Astrocyte (in vitro differentiated cells and primary cell): Measurements from ENCODE around the gene PRKAG2. TPM values are rescaled to one million over a fixed set of nuclear protein-coding genes. Genes with fewer than 3 reads are reported as not detected.

Experiments
- DNase-seq: peaks from one replicate; pipeline ENCODE4 v3.0.0-alpha.2; 2010; ENCODE audit warnings: low read depth
- FAIRE-seq: peaks from 2 replicates; lab custom pipeline; 2011; peaks lifted over from hg19 to GRCh38; lab: Jason Lieb, UNC
- H2AFZ ChIP-seq: 2 replicates; pipeline ENCODE4 v1.6.0; 2012; ENCODE audit warnings: low read depth, low read length, inconsistent platforms
- H3K27ac ChIP-seq: 2 replicates; pipeline ENCODE4 v1.5.1; 2011; ENCODE audit warnings: low read depth, low read length, inconsistent platforms
- H3K27me3 ChIP-seq: 2 replicates; pipeline ENCODE4 v1.6.0; 2011; ENCODE audit warnings: low read length, inconsistent platforms; ENCODE audit not compliant: insufficient read depth
- H3K36me3 ChIP-seq: 2 replicates; pipeline ENCODE4 v1.5.1; 2011; ENCODE audit warnings: low read length, inconsistent platforms; ENCODE audit not compliant: insufficient read depth
- H3K4me1 ChIP-seq: 2 replicates; pipeline ENCODE4 v1.5.1; 2011; ENCODE audit warnings: low read length, inconsistent platforms; ENCODE audit not compliant: insufficient read depth
- H3K4me2 ChIP-seq: 2 replicates; pipeline ENCODE4 v1.6.0; 2012; ENCODE audit warnings: low read length, inconsistent platforms
- H3K4me3 ChIP-seq: 2 replicates; pipeline ENCODE4 v1.5.1; 2011; ENCODE audit warnings: low read depth, mild to moderate bottlenecking, low read length, inconsistent platforms; ENCODE audit not compliant: insufficient read depth
- H3K79me2 ChIP-seq: 2 replicates; pipeline ENCODE4 v1.6.0; 2012; ENCODE audit warnings: mild to moderate bottlenecking, low read length, inconsistent platforms; ENCODE audit not compliant: insufficient read depth
- H3K9ac ChIP-seq: 2 replicates; pipeline ENCODE4 v1.6.0; 2012; ENCODE audit warnings: mild to moderate bottlenecking, low read length, inconsistent platforms
- H3K9me3 ChIP-seq: 2 replicates; pipeline ENCODE4 v1.5.1; 2012; ENCODE audit warnings: low read depth, mild to moderate bottlenecking, low read length, inconsistent platforms; ENCODE audit not compliant: insufficient read depth
- H4K20me1 ChIP-seq: 2 replicates; pipeline ENCODE4 v1.6.0; 2012; ENCODE audit warnings: low read length, inconsistent platforms; ENCODE audit not compliant: insufficient read depth
- H3K27ac Mint-ChIP-seq: one replicate; pipeline ENCODE4 v1.8.0; 2021; ENCODE audit warnings: mild to moderate bottlenecking, mixed read lengths; ENCODE audit not compliant: unreplicated experiment
- H3K27me3 Mint-ChIP-seq: one replicate; pipeline ENCODE4 v1.8.0; 2021; ENCODE audit warnings: low read depth, mixed read lengths; ENCODE audit not compliant: unreplicated experiment
- H3K36me3 Mint-ChIP-seq: one replicate; pipeline ENCODE4 v1.8.0; 2021; ENCODE audit warnings: low read depth, mixed read lengths; ENCODE audit not compliant: unreplicated experiment
- H3K4me1 Mint-ChIP-seq: one replicate; pipeline ENCODE4 v1.8.0; 2021; ENCODE audit warnings: low read depth, mixed read lengths; ENCODE audit not compliant: unreplicated experiment
- H3K4me3 Mint-ChIP-seq: one replicate; pipeline ENCODE4 v1.8.0; 2021; ENCODE audit warnings: mild to moderate bottlenecking, moderate library complexity, mixed read lengths; ENCODE audit not compliant: unreplicated experiment
- H3K9me3 Mint-ChIP-seq: one replicate; pipeline ENCODE4 v1.8.0; 2021; ENCODE audit warnings: mild to moderate bottlenecking, mixed read lengths; ENCODE audit not compliant: unreplicated experiment
- CTCF ChIP-seq: IDR thresholded peaks from 2 replicates; pipeline ENCODE4 v1.5.1; 2011; ENCODE audit warnings: low read depth, mild to moderate bottlenecking, inconsistent platforms, low read length, moderate library complexity; ENCODE audit not compliant: insufficient read depth
- EZH2 ChIP-seq: IDR thresholded peaks from 2 replicates; pipeline ENCODE4 v1.6.1; 2012; ENCODE audit warnings: mild to moderate bottlenecking, low read length, inconsistent platforms; ENCODE audit not compliant: insufficient read depth
- total RNA-seq: library from RNA; stranded (reverse); gene quantifications from 2 replicates; pipeline ENCODE4 v1.2.1, GENCODE V29; 2021

The PRKAG2 gene
- total RNA-seq, 1 donor from 2014 or later = 40.7 TPM

- DNase-seq (no peak), FAIRE-seq (no peak)
- no peaks in the 10 kb centered on the region for H3K4me1 ChIP-seq
- H3K36me3 Mint-ChIP-seq = no peaks in the 10 kb centered on the region
- no peaks in the 10 kb centered on the region for H3K36me3 ChIP-seq
- no peaks in the 10 kb centered on the region for H4K20me1 ChIP-seq
- no peak overlapping the region for H3K9ac ChIP-seq
- TF ChIP-seq EZH2 (no peak), CTCF (no peak)
- no peak overlapping the region for H3K4me3 ChIP-seq
- peaks cover 48% of the 10 kb centered on the region for H3K27me3 Mint-ChIP-seq
- H3K4me3 Mint-ChIP-seq = no peak overlapping the region
- no peaks in the 10 kb centered on the region for H3K79me2 ChIP-seq
- H3K9me3 Mint-ChIP-seq = no peaks in the 10 kb centered on the region
- H3K27ac Mint-ChIP-seq = no peak overlapping the region
- H3K4me2 ChIP-seq = no peak overlapping the region
- no peaks in the 10 kb centered on the region for H3K9me3 ChIP-seq
- no peak overlapping the region for H2AFZ ChIP-seq
- H3K27me3 ChIP-seq = peaks cover 13% of the 10 kb centered on the region
- no peak overlapping the region for H3K27ac ChIP-seq
- H3K4me1 Mint-ChIP-seq = peaks cover 1% of the 10 kb centered on the region
Measured at GRCh38 chr7:151802469-151802846, 74.5 kb downstream of the PRKAG2 start.

GRCh38 chr7:151801782-151802468, 75.0 kb downstream of the PRKAG2 start:
- no peak overlapping the region for H3K4me3 ChIP-seq
- DNase-seq (no peak), FAIRE-seq (no peak)
- H3K9me3 ChIP-seq = no peaks in the 10 kb centered on the region
- H3K9me3 Mint-ChIP-seq = no peaks in the 10 kb centered on the region
- H3K4me1 ChIP-seq = no peaks in the 10 kb centered on the region
- peaks cover 1% of the 10 kb centered on the region for H3K4me1 Mint-ChIP-seq
- H3K36me3 ChIP-seq = no peaks in the 10 kb centered on the region
- H3K27me3 ChIP-seq = peaks cover 13% of the 10 kb centered on the region
- TF ChIP-seq CTCF (no peak), EZH2 (no peak)
- no peaks in the 10 kb centered on the region for H4K20me1 ChIP-seq
- no peak overlapping the region for H2AFZ ChIP-seq
- no peak overlapping the region for H3K9ac ChIP-seq
- H3K27ac ChIP-seq = no peak overlapping the region
- peaks cover 43% of the 10 kb centered on the region for H3K27me3 Mint-ChIP-seq
- no peak overlapping the region for H3K4me3 Mint-ChIP-seq
- no peaks in the 10 kb centered on the region for H3K36me3 Mint-ChIP-seq
- no peaks in the 10 kb centered on the region for H3K79me2 ChIP-seq
- H3K27ac Mint-ChIP-seq = no peak overlapping the region
- H3K4me2 ChIP-seq = no peak overlapping the region

- H3K36me3 ChIP-seq = no peaks in the 10 kb centered on the region
- Mint-ChIP-seq H3K4me1 (peaks cover 1% of the 10 kb centered on the region), H3K27ac (no peak overlapping the region), H3K36me3 (no peaks in the 10 kb centered on the region), H3K27me3 (peaks cover 40% of the 10 kb centered on the region), H3K9me3 (no peaks in the 10 kb centered on the region), H3K4me3 (no peak overlapping the region)
- H3K4me1 ChIP-seq = peaks cover 4% of the 10 kb centered on the region
- no peaks in the 10 kb centered on the region for H4K20me1 ChIP-seq
- no peak overlapping the region for H3K9ac ChIP-seq
- H3K4me3 ChIP-seq = no peak overlapping the region
- no peaks in the 10 kb centered on the region for H3K9me3 ChIP-seq
- no peaks in the 10 kb centered on the region for H3K79me2 ChIP-seq
- no peak overlapping the region for H2AFZ ChIP-seq
- DNase-seq (no peak), FAIRE-seq (no peak)
- no peak overlapping the region for H3K27ac ChIP-seq
- peaks cover 13% of the 10 kb centered on the region for H3K27me3 ChIP-seq
- TF ChIP-seq EZH2 (no peak), CTCF (no peak)
- H3K4me2 ChIP-seq = no peak overlapping the region
Measured at GRCh38 chr7:151801291-151801690, 75.6 kb downstream of the PRKAG2 start.
